AG09309 (cell line): Measurements from ENCODE around the gene HLA-DQA2.
"Not testable (repeated sequence)": the region's sequence is repeated elsewhere in the genome, so short reads cannot be mapped to it uniquely, and the experiment has no call there.

Experiments
- DNase-seq: peaks from one replicate; pipeline ENCODE4 v3.0.0-alpha.2; 2010; ENCODE audit warnings: low read depth
- H3K4me3 ChIP-seq: 2 replicates; pipeline ENCODE4 v1.5.1; 2011; ENCODE audit warnings: mild to moderate bottlenecking, low read depth, low read length, moderate library complexity; ENCODE audit not compliant: control insufficient read depth
- TF ChIP-seq, protein P1 (sequence below): IDR thresholded peaks from 2 replicates; pipeline ENCODE4 v1.5.1; 2011; ENCODE audit warnings: mild to moderate bottlenecking, low read depth, low read length, inconsistent platforms; ENCODE audit not compliant: insufficient read depth, control insufficient read depth; ENCODE audit errors: missing control alignments

Gene HLA-DQA2

DNA sequence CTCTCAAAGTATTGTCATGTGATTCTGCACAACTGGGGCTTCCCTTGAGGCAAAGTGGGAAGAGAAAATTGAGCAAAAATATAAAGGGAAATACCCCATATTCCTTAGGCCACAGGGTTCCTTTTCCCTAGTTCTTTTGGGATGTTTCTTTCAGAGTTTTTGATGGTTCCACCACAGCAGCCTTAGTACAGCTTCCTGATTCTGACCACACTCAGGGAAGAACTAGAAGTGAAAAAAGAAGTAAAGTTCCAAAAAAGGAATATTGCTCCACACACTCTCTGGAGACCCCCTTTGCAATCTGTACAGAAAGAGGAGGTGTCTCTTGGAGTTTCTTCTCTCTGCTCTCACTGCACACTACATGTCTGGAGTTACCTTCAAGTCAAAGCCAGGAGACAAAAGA is 27.9 kb upstream of the HLA-DQA2 start:
- no peak overlapping the region for H3K4me3 ChIP-seq
- no peak for DNase-seq
- TF ChIP-seq, protein P1, sequence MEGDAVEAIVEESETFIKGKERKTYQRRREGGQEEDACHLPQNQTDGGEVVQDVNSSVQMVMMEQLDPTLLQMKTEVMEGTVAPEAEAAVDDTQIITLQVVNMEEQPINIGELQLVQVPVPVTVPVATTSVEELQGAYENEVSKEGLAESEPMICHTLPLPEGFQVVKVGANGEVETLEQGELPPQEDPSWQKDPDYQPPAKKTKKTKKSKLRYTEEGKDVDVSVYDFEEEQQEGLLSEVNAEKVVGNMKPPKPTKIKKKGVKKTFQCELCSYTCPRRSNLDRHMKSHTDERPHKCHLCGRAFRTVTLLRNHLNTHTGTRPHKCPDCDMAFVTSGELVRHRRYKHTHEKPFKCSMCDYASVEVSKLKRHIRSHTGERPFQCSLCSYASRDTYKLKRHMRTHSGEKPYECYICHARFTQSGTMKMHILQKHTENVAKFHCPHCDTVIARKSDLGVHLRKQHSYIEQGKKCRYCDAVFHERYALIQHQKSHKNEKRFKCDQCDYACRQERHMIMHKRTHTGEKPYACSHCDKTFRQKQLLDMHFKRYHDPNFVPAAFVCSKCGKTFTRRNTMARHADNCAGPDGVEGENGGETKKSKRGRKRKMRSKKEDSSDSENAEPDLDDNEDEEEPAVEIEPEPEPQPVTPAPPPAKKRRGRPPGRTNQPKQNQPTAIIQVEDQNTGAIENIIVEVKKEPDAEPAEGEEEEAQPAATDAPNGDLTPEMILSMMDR: no peak

DNA sequence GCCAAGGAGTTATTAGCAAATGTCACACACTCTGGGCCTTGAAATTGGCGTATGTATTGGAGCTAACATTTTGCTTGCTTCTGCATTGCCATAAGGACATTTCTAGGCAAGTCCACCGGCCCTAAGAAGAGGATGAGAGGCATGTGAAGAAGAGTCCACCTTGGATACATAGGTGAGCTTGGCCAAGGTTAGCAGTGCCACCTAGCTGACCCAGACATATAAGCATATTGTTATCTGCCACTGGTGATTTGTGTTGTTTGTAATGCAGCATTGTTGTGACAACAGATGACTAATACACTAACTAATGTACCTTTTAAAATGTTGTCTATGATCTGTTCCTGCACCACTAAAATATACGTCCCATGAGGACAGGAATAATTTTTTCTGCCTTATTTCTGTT is 24.8 kb upstream of the HLA-DQA2 start:
- no peak for DNase-seq
- TF ChIP-seq, protein P1: no peak
- no peak overlapping the region for H3K4me3 ChIP-seq

DNA sequence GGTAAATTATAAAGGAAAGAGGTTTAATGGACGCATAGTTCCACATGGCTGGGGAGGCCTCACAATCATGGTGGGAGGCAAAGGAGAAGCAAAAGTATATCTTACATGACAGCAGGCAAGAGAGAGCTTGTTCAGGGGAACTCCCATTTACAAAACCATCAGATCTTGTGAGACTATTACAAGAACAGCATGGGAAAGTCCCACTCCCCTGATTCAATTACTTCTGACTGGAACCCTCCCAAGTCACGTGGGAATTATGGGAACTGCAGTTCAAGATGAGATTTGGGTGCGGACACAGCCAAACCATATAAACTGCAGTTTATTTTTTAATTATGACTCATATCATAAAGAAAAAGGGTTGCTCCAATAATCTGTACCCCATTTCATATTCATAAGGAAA is 22.3 kb upstream of the HLA-DQA2 start:
- TF ChIP-seq, protein P1: no peak
- DNase-seq: no peak
- no peak overlapping the region for H3K4me3 ChIP-seq

DNA sequence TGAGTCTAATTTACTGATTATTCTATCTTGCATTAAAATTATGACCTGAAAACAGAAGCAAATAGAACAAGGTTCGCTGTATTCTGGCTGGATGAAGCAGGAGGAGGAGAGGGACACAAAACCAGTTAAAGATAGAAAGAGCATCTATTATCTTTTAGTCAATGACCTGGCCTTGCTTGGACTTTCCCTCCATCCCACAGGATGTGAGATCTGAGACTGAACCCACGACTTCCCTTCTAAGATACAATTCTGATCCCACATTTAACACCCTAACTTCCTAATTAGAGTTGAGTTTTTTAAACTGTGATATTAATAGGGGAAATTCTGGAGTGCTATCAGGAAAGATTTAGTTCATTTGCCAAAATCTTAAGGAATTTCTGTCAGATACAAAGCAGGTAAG is 3.1 kb upstream of the HLA-DQA2 start:
- H3K4me3 ChIP-seq: no peak overlapping the region
- no peak for DNase-seq
- TF ChIP-seq, protein P1: no peak

DNA sequence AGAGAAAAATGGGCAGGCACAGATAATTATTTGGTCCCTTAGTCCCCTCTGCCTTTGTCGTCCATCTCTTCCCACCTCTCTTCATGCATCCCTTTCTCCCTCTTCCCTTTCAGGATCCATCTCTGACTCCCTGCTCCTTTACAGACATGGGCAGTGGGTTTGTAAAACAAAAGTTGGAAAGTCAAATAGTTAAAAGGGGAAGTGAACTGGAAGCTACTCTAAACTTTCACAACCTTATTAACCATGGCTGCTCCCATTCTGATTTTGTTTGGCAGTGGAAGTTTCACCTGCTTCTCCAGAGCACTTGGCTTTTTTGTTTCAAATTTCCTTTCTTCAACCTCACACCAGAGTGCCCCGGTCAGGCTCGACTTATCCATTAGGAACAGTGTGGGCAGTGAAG is 1.2 kb downstream of the HLA-DQA2 start:
- TF ChIP-seq, protein P1: no peak
- DNase-seq: no peak
- no peak overlapping the region for H3K4me3 ChIP-seq

DNA sequence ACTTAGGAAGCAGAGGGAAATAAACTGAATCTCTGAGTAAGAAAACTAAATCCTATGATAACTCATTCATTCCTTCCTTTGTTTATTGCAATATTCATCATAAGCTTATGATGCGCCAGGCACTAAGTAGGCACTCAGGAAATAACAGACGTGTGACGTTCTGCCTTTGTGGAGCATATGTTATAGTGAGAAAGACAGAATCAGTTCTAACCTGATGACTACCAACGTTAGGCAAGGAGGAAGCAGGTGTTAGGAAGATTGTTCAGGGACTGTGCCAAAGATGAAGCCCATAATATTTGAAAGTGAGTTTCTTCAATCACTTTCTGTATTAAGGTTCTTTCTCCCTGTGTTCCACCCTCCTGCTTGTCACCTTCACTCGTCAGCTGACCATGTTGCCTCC is 3.6 kb downstream of the HLA-DQA2 start:
- no peak overlapping the region for H3K4me3 ChIP-seq
- no peak for DNase-seq
- TF ChIP-seq, protein P1: no peak

DNA sequence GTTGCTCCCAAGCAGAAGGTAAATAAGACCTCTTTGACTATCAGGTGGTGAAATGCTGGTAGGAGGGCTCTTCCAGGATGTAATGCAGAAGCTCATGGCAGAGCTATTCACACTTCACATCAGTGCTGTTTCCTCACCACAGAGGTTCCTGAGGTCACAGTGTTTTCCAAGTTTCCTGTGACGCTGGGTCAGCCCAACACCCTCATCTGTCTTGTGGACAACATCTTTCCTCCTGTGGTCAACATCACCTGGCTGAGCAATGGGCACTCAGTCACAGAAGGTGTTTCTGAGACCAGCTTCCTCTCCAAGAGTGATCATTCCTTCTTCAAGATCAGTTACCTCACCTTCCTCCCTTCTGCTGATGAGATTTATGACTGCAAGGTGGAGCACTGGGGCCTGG is 4.5 kb downstream of the HLA-DQA2 start:
- not testable (repeated sequence) for DNase-seq, H3K4me3 ChIP-seq

DNA sequence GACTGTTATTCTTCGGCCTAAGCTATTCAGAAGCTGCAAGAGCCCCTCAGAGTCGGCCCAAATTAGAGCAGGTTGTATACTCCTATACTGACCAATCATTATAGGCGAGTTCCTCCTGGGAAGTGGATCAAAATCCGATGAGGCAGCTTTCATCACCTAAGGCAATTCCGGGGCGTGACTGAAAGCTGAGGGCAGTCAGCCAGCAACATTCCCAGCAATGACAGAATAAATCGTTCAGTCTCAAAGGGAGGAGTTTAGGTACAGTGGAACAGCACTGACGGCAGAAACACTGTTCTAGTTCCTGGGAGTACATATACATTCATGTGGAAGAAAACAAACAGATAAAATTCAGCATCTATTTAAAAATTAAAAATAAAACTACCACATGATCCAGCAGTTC is 11.4 kb downstream of the HLA-DQA2 start:
- no peak overlapping the region for H3K4me3 ChIP-seq
- TF ChIP-seq, protein P1: no peak
- DNase-seq: no peak
